ENCODE results near the gene SERPINA6. TPM values are rescaled to one million over a fixed set of nuclear protein-coding genes. Genes with fewer than 3 reads are reported as not detected.
"Not testable (repeated sequence)": the region's sequence is repeated elsewhere in the genome, so short reads cannot be mapped to it uniquely, and the experiment has no call there.

Gene SERPINA6
- total RNA-seq, 1 donor from 2014 or later = not detected

GRCh38 chr14:94292872-94293577 lies 30.1 kb downstream of the SERPINA6 start, which contains the start of gene SERPINA10:
TSS of gene SERPINA10 (minus strand) at chr14:94293268. CDS start at chr14:94290593, 2,675 bp downstream.
- DNase-seq (ENCODE audit: low read depth in 2 of 2) = no peak

GRCh38 chr14:94292526-94292871 lies 30.6 kb downstream of the SERPINA6 start:
- DNase-seq (ENCODE audit: low read depth in 2 of 2) = no peak

- DNase-seq (ENCODE audit: low read depth in 2 of 2) = no peak
Observed at GRCh38 chr14:94291906-94292525, 31.1 kb downstream of the SERPINA6 start.

GRCh38 chr14:94291159-94291905 lies 31.8 kb downstream of the SERPINA6 start:
- no peak for DNase-seq (ENCODE audit: low read depth in 2 of 2)

GRCh38 chr14:94290197-94290596 lies 32.9 kb downstream of the SERPINA6 start:
- DNase-seq (ENCODE audit: low read depth in 2 of 2) = no peak

- no peak for DNase-seq (ENCODE audit: low read depth in 2 of 2)
Observed at GRCh38 chr14:94288610-94289465, 34.3 kb downstream of the SERPINA6 start.

GRCh38 chr14:94285158-94285557 lies 38.0 kb downstream of the SERPINA6 start:
- no peak for DNase-seq (ENCODE audit: low read depth in 2 of 2)

GRCh38 chr14:94284221-94284620 lies 38.9 kb downstream of the SERPINA6 start:
- no peak for DNase-seq (ENCODE audit: low read depth in 2 of 2)

GRCh38 chr14:94282991-94283723 lies 40.0 kb downstream of the SERPINA6 start:
- no peak for DNase-seq (ENCODE audit: low read depth in 2 of 2)

GRCh38 chr14:94278731-94279130 lies 44.4 kb downstream of the SERPINA6 start:
- no peak for DNase-seq (ENCODE audit: low read depth in 2 of 2)

GRCh38 chr14:94276898-94277561 lies 46.1 kb downstream of the SERPINA6 start:
- not testable (repeated sequence) for DNase-seq (ENCODE audit: low read depth in 2 of 2)

GRCh38 chr14:94269156-94269555 lies 54.0 kb downstream of the SERPINA6 start:
- DNase-seq (ENCODE audit: low read depth in 2 of 2) = no peak

- not testable (repeated sequence) for DNase-seq (ENCODE audit: low read depth in 2 of 2)
Observed at GRCh38 chr14:94268582-94268981, 54.6 kb downstream of the SERPINA6 start.

GRCh38 chr14:94267352-94267751 lies 55.8 kb downstream of the SERPINA6 start:
- DNase-seq (ENCODE audit: low read depth in 2 of 2) = no peak

GRCh38 chr14:94264195-94264594 lies 58.9 kb downstream of the SERPINA6 start:
- DNase-seq (ENCODE audit: low read depth in 2 of 2) = not testable (repeated sequence)

Other genes with a start within 250 kb of the SERPINA6 start
- 53.8 and 79.8 TPM in 2 replicates for gene DDX24, start 242.1 kb downstream of the SERPINA6 start, total RNA-seq
- gene IFI27L1, start 242.0 kb downstream of the SERPINA6 start, total RNA-seq = 8.3 and 14.2 TPM in 2 replicates
- gene IFI27, start 212.6 kb downstream of the SERPINA6 start, total RNA-seq = 7.9 and 78.0 TPM in 2 replicates
- 9.3 and 15.0 TPM in 2 replicates for gene IFI27L2, start 193.7 kb downstream of the SERPINA6 start, total RNA-seq
- gene PPP4R4, start 149.0 kb downstream of the SERPINA6 start, total RNA-seq = under 0.01 TPM in 1 of 2 replicates, not detected in the other
- gene SERPINA10, start 30.1 kb downstream of the SERPINA6 start, total RNA-seq = not detected in 2 replicates
- not detected in 2 replicates for gene SERPINA2, start 43.4 kb upstream of the SERPINA6 start, total RNA-seq
- not detected in 2 replicates for gene SERPINA1, start 65.3 kb upstream of the SERPINA6 start, total RNA-seq
- not detected in 2 replicates for gene SERPINA11, start 129.5 kb upstream of the SERPINA6 start, total RNA-seq
- not detected in 2 replicates for gene SERPINA9, start 152.9 kb upstream of the SERPINA6 start, total RNA-seq
- not detected in 2 replicates for gene SERPINA12, start 186.1 kb upstream of the SERPINA6 start, total RNA-seq
- not detected in 2 replicates for gene SERPINA4, start 238.1 kb upstream of the SERPINA6 start, total RNA-seq

Data from lung microvascular endothelial cell (primary cell).